HG03457 (cell line): ENCODE measurements around the gene GSDME.
A peak's percentile ranks its signal among the peaks of the same experiment; 100 is the strongest.

Experiments used
- ATAC-seq: cut with Tn5 transposase; IDR thresholded peaks from one replicate; pipeline ENCODE4 v1.9.1; 2021; ENCODE audit warnings: moderate number of reproducible peaks; ENCODE audit not compliant: unreplicated experiment

Gene GSDME

DNA sequence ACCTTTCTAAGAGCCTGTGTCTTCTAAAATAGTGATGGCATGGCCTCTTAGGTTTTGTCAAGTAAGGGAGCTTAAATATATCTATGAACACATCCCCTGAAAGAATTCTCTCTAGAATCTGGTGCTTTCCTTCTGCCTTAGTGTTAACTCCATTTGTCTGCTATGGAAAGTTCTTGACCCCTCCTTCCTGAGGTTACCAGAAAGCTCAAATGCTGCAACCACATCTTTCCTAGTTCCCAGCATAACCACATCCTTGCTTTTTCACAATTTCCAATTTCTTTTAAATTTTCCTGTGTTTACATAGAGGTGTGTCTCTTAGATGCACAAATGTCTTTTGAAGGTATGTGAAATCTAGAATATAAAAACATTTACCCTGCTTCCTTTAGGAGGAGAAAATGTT is 16.4 kb upstream of the GSDME start:
- ATAC-seq: no peak

GRCh38 chr7:24769851-24770250 is 12.6 kb upstream of the GSDME start:
- ATAC-seq: no peak

DNA sequence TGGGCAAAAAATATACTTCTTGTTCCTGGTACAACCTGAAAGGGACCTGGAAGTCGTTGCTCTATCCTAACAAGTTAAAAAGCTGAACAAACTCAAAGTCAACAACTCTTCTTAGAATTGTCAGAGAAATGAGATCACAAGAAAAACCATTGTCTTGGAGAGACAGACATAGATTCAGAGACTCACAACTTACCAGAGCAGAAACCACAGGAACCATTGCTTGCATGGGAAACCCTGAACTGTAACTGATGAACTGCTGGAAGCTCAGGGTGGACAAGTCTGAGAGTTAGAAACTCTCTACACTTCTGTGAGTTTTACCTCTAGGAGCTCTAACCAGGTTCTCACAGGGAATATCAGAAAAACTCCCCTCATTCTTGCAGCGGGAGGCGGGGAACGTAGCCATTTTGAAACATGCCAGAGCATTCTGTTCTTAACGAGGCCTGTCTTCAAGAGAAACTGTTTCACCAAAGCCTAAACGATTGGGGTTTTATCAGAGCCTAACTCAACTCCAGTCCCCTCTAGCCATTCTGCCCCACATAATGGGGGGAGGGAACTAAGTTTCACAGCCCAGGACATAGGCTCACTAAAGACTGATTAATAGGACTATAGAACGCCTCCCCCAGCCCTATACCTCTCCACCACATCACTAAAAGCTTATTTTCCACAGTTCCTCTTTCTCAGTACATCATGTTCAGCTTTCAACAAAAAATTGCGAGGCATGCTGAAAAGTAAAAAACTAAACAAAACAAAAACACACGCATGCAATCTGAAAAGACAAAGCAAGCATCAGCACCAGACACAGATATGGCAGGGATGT is 12.0 kb upstream of the GSDME start:
- ATAC-seq: no peak

DNA sequence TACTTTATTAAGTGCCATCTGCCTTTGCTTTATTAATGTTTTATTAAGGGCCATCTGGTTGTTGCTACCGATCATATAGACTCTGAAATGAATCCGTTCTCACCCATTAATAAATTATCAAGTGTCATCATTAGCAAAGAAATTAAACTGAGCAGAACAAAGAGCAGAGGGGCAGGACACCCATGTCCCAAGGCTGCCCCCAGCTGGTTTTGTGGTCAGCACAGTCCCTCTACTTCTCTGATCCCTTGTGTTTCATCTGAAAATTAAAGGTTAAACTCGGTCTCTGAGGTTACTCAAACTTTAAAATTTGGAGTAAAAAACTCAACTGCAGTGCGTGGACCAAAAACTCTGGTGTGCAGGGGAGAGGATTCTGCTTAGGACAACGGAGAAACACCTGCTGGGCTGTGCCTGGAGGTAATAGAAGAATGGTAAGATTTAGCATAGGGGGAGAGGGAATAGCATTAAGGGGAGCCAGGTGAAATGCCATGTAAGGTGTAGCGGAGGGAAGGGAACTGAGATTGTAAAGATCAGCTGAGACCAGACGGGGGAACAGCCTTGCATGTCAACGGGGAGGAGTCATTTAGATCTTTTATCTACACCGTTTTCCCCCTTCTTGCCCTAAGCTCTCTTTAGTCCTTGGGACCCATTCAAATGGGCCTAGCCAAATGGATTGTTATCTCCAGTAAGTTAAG is 10.8 kb upstream of the GSDME start:
- no peak for ATAC-seq

DNA sequence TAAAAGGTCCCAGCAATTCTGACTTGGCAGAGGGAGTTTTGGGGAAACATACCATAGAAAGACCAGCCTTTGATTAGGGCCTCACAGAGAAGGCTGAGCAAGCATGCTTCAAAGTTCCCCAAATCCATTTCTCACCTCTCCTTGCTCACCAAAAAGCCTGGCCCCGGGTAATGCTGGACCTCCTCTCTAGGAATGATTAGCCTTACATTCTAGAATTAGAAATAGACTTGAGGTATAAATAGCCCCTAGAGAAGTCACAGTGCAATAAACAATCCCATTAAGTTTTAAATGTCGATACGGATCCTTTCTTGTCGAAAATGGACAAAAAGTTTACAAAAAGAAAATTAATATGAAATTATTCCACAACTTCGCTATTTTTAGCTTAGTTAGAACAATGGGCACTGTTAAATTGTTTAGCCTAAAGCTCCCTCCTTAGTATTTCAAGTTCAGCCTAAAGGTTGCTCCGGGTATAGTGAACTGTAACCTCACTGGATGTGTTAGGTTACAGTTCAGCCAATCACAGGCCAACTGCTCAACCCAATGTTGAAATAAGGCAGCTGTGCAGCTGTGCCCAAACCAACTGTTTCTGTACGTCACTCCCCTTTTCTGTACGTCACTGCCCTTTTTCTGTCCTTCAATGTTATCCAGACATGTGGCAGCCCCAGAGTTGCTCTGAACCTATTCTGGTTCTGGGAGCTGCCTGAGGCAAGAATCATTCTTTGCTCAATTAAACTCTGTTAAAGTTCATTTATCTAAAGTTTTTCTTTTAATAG is 7.9 kb upstream of the GSDME start:
- no peak for ATAC-seq

DNA sequence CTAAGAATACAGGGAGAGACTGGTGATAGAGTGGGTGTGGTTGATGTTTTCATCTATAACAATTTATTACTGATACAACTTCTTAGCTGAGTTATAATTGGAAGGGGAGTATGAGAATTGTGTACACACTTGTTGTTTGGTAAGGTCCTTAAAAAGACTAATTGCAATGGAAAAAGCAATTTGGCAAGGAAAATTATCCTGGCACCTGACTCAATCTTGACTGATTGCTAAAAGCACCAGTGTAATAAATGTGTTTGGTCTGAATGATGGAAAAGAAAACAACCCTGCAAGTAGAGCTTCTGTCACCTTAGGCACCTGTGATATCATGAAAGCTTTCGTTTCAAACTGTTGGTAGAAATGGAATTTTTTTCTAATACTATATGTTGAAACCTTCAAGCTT is 6.7 kb upstream of the GSDME start:
- ATAC-seq: no peak

DNA sequence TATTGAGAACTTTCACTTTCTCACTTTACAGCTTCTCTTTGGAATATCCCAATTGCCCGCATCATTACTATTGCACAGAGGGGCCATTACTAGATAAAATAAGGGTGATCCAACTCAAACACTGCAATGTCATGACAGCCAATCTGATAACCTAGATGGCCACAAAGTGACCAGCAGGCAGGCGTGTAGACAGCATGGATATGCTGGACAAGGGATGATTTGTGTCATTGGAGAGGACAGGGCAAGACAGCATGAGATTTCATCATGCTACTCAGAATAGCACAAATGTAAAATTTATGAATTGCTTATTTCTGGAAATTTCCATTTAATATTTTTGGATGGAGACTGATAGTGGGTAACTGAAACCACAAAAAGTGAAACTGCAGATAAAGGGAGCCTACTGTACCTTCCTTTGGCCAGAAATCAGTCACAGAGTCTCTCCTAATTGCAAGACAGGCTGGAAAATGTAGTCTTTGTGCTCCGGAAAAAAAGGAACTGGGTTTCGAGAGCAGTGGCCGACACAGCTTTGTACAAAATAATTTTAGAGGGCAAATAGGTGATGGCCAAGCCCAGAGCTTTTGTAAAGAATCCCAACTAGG is 6.1 kb upstream of the GSDME start:
- ATAC-seq: no peak

DNA sequence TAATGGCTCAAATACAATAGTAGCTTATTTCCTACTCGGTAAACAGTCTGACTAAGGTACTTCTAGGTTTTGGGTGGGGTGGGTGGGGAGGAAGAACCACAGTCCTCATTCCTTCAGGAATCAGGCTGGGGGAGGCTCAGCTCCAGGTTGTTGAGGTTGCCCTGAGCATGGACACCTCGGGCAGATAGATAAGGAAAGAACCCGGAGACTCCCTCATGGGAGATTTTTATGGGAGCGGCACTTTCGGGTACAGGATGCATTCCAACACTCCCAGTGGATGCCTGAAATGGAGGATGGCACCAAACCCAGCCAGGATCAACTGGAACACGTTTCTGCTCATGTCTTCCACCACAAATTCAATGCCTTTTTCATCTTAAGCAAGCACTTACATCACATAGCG is 5.5 kb upstream of the GSDME start:
- no peak for ATAC-seq

- no peak for ATAC-seq
Measured at GRCh38 chr7:24760968-24761367, 3.7 kb upstream of the GSDME start.

DNA sequence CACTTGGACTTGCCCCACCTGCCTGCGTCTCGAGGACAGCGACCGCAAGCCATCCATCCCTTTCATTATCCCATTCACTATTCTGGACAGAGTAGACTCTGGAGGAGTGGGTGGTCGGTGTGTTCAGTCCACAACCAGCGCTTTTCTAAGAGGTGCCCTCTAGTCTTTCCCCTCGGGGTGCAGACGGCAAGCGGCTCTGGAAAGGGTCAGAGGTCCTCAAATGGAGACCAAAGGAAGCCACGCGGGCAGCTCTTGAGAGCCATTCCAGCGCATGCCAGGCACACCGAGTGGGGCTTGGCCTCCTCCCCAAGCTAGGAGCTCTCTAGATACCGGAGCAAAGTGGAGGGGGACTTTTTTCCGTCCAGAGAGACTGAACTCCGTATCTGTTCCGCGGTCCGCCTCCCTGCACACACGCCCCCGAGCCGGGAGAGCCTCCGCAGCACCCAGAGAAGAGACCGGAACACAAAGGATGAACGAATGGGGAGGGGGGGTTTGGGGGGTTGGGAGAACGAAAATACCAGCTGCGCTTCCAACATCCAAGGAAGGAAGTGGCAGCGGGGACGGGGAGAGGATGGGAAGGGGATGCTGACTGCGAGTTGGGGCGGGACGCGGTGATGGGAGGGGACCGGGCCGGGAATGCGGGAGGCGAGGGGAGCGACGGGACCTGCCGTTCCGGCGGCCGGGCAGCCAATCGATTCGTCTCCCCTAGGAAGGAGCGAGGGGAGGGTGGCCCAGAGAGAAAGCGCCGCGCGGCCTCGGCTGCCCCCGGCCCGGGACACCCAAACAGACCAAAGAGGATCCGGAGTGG is 515 bp downstream of the GSDME start:
- no peak for ATAC-seq

- ATAC-seq: peak; percentile 60
Measured at GRCh38 chr7:24755541-24756407, 1.5 kb downstream of the GSDME start.

DNA sequence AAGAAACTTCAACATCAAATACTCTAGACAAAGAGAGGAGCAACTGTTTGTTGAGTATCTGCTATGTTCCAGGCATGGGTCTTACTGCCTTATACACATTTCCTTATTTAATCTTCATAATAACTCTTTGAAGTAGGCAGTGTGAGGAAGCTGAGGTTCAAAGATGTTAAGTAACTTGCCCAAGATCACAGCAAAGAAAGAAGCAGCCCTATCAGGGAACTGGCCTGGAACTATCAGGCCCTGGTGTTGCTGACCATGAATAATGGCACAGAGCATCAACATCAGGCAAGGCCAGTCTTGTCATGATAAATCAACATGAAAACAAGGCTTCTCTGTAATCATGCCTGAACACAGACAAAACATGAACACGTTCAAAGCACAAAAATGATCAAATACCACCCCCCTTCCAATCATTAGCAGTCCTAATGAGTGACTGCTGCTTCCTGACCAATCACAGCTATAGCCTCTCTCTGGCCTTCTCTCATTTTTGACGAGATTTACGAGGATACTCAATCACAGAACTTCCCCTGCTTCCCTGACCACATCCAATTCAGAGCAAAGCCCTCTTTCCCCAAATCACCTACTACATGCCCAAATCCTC is 2.3 kb downstream of the GSDME start:
- no peak for ATAC-seq

DNA sequence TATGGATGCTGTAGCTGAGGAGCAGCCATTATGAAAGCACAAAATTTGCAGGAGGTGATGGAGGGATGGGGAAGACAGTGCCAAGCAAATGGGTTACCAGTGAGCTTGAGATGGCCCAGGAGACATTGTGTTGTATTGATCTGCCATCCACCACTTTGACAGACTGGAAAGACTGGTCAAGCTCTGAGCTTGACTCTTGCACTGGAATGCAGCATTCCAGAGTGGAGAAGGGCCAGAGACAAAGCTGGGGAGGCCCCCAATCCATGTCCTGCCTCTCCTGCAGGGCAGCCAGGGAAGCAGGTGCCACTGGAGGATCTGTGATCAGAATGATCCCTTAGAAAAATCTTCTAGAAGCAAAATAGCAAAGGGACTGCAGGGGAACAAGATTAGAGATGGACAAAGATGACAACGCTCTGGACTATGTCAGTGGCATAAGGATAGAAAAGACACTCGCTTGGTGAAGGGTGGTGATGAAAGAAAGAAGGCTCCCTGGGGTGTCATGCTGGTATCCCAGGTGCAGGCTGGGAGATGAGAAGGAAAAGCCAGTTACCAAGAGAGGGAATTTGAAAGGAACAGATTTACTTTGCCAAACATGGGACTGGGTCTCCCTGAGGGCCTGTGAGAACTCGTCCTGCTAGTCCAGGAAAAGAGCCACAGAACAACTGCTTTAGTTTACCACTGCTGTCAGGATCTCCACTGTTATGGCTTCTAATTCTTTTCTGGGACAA is 5.0 kb downstream of the GSDME start:
- ATAC-seq: no peak

- ATAC-seq: no peak
Measured at GRCh38 chr7:24751484-24751883, 5.8 kb downstream of the GSDME start.

DNA sequence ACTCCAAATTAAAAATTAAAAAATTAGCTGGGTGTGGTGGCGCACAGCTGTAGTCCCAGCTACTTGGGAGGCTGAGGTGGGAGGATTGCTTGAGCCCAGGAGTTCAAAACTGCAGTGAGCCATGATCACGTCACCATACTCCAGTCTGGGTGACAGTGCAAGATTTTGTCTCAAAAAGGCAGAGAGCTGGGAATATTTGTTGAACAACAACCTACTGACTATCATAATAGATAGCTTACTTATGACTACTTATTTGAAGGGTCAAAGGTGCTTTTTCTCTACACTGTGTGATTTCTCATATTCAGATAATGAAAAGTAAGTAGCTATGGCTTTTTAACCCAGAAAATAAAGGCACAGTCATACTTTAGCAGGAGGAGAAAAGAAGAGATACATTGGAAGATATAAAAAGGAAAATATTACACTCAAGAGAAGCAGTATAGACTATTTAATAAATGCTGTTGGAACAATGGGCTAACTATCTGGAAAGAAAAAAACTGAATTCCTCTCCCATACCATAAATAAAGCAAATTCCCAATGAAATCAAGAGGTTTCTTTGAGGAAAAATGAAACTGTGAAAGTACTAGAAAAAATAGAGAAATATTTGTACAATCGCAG is 6.7 kb downstream of the GSDME start:
- ATAC-seq: no peak

GRCh38 chr7:24748521-24748920 is 8.7 kb downstream of the GSDME start:
- ATAC-seq: no peak

GRCh38 chr7:24745355-24745754 is 11.9 kb downstream of the GSDME start:
- ATAC-seq: no peak

GRCh38 chr7:24743471-24743870 is 13.8 kb downstream of the GSDME start:
- ATAC-seq: no peak
